HG03457 (cell line): ENCODE measurements around the gene NCOA1.

Source experiments
- ATAC-seq: cut with Tn5 transposase; IDR thresholded peaks from one replicate; pipeline ENCODE4 v1.9.1; 2021; ENCODE audit warnings: moderate number of reproducible peaks; ENCODE audit not compliant: unreplicated experiment

Gene NCOA1

GRCh38 chr2:24816404-24816803, 325.4 kb downstream of the NCOA1 start:
- no peak for ATAC-seq

GRCh38 chr2:24816884-24817283, 325.8 kb downstream of the NCOA1 start:
- ATAC-seq: no peak

GRCh38 chr2:24818721-24819167, 327.7 kb downstream of the NCOA1 start:
- ATAC-seq: no peak

- no peak for ATAC-seq
Measured at GRCh38 chr2:24819442-24820174, 328.6 kb downstream of the NCOA1 start.

GRCh38 chr2:24820175-24820513, 329.1 kb downstream of the NCOA1 start:
- no peak for ATAC-seq
